B cell (primary cell): Measurements from ENCODE around the gene PHEX.

Source experiments
- EZH2 ChIP-seq: IDR thresholded peaks from 2 replicates; pipeline ENCODE4 v1.6.1; 2012; ENCODE audit warnings: borderline replicate concordance, low read depth, mild to moderate bottlenecking, moderate library complexity, low read length; ENCODE audit not compliant: insufficient read depth, poor library complexity, severe bottlenecking
- TF ChIP-seq, protein P1 (sequence below): fragments of 200-600 bp; IDR thresholded peaks from one replicate; pipeline ENCODE4 v1.8.0; 2022; ENCODE audit warnings: antibody characterized with exemption, mild to moderate bottlenecking

DNA sequence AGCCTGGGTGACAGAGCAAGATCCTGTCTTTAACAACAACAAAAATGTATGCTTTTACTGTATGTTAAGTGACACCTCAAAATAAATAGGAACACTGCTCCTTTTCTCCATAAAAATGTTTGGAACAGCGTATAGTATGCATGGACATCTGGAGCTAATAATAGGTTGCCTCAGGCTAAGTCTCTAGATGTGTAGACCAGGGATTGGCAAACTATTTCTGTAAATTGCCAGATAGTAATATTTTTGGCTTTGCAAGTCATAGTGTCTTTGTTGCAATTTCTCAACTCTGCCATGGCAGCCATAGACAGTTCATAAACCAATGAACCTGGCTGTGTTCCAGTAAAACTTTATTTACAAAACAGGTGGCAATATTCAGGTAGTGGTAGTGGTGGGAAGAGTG is 164.0 kb downstream of the PHEX start:
- TF ChIP-seq, protein P1, sequence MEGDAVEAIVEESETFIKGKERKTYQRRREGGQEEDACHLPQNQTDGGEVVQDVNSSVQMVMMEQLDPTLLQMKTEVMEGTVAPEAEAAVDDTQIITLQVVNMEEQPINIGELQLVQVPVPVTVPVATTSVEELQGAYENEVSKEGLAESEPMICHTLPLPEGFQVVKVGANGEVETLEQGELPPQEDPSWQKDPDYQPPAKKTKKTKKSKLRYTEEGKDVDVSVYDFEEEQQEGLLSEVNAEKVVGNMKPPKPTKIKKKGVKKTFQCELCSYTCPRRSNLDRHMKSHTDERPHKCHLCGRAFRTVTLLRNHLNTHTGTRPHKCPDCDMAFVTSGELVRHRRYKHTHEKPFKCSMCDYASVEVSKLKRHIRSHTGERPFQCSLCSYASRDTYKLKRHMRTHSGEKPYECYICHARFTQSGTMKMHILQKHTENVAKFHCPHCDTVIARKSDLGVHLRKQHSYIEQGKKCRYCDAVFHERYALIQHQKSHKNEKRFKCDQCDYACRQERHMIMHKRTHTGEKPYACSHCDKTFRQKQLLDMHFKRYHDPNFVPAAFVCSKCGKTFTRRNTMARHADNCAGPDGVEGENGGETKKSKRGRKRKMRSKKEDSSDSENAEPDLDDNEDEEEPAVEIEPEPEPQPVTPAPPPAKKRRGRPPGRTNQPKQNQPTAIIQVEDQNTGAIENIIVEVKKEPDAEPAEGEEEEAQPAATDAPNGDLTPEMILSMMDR: no peak
- no peak for TF ChIP-seq EZH2
